HUES48 (cell line): ENCODE data around the gene BBS4.

ENCODE experiments used
- H3K27ac ChIP-seq: one replicate; pipeline ENCODE4 v1.7.0; 2013; ENCODE audit warnings: low read depth, low read length, inconsistent platforms
- H3K27me3 ChIP-seq: 2 replicates; pipeline ENCODE4 v1.6.1; 2013; ENCODE audit warnings: mild to moderate bottlenecking, low read length; ENCODE audit not compliant: control insufficient read depth, insufficient read depth
- H3K36me3 ChIP-seq: 2 replicates; pipeline ENCODE4 v1.6.1; 2013; ENCODE audit warnings: low read length; ENCODE audit not compliant: control insufficient read depth, insufficient read depth
- H3K4me1 ChIP-seq: 2 replicates; pipeline ENCODE4 v1.6.1; 2013; ENCODE audit warnings: mild to moderate bottlenecking, low read length; ENCODE audit not compliant: control insufficient read depth, insufficient read depth
- H3K4me3 ChIP-seq: 2 replicates; pipeline ENCODE4 v1.5.1; 2013; ENCODE audit warnings: mild to moderate bottlenecking, low read depth, low read length
- H3K9ac ChIP-seq: 2 replicates; pipeline ENCODE4 v1.6.1; 2013; ENCODE audit warnings: mild to moderate bottlenecking, low read depth, low read length, moderate library complexity
- H3K9me3 ChIP-seq: 2 replicates; pipeline ENCODE4 v1.6.1; 2013; ENCODE audit warnings: low read length; ENCODE audit not compliant: control insufficient read depth, insufficient read depth

BBS4 gene

GRCh38 chr15:72766025-72766424, 80.0 kb downstream of the BBS4 start:
- H3K4me3 ChIP-seq: no peak overlapping the region
- H3K4me1 ChIP-seq: no peaks in the 10 kb centered on the region
- no peak overlapping the region for H3K27ac ChIP-seq
- H3K36me3 ChIP-seq: peaks cover 82% of the 10 kb centered on the region
- H3K9me3 ChIP-seq: peaks cover 17% of the 10 kb centered on the region
- H3K9ac ChIP-seq: no peak overlapping the region
- no peaks in the 10 kb centered on the region for H3K27me3 ChIP-seq

- Histone ChIP-seq H3K27ac (no peak overlapping the region), H3K27me3 (no peaks in the 10 kb centered on the region), H3K9me3 (peaks cover 17% of the 10 kb centered on the region), H3K4me1 (no peaks in the 10 kb centered on the region), H3K9ac (no peak overlapping the region), H3K4me3 (no peak overlapping the region), H3K36me3 (peaks cover 83% of the 10 kb centered on the region)
Observed at GRCh38 chr15:72766780-72767179, 80.8 kb downstream of the BBS4 start.

- Histone ChIP-seq H3K9ac (no peak overlapping the region), H3K9me3 (peaks cover 17% of the 10 kb centered on the region), H3K36me3 (peaks cover 85% of the 10 kb centered on the region), H3K4me3 (no peak overlapping the region), H3K27ac (peak overlapping the region; percentile 42), H3K27me3 (no peaks in the 10 kb centered on the region), H3K4me1 (no peaks in the 10 kb centered on the region)
Observed at GRCh38 chr15:72770673-72771328, 84.8 kb downstream of the BBS4 start.

DNA sequence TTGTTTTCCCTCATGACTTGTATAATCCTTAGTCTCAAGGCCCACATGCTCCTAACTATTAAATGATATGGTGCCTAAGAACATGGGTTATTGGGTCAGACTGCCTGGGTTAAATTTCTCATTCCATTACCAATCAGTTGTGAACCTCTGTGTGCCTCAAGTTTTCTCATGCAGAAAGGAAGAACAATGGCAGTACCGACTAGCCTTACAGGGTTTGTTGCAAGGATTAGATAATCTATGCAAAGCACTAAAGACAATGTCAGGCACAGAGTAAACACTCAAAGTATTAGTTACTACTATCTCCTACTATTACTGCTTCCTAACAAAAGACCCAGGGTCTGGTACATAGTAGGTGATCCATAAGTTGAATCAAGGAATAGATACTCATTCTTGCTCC, 85.3 kb downstream of the BBS4 start:
- no peak overlapping the region for H3K4me3 ChIP-seq
- H3K9ac ChIP-seq: no peak overlapping the region
- peak overlapping the region; percentile 42 for H3K27ac ChIP-seq
- H3K27me3 ChIP-seq: no peaks in the 10 kb centered on the region
- peaks cover 79% of the 10 kb centered on the region for H3K36me3 ChIP-seq
- peaks cover 16% of the 10 kb centered on the region for H3K9me3 ChIP-seq
- no peaks in the 10 kb centered on the region for H3K4me1 ChIP-seq

- H3K36me3 ChIP-seq: peaks cover 52% of the 10 kb centered on the region
- H3K9ac ChIP-seq: no peak overlapping the region
- no peaks in the 10 kb centered on the region for H3K9me3 ChIP-seq
- H3K27ac ChIP-seq: no peak overlapping the region
- H3K27me3 ChIP-seq: no peaks in the 10 kb centered on the region
- no peak overlapping the region for H3K4me3 ChIP-seq
- H3K4me1 ChIP-seq: no peaks in the 10 kb centered on the region; the same call in 1 of the 2 replicates
Observed at GRCh38 chr15:72774696-72775383, 88.8 kb downstream of the BBS4 start.

GRCh38 chr15:72778796-72779195, 92.8 kb downstream of the BBS4 start:
- no peak overlapping the region for H3K4me3 ChIP-seq

DNA sequence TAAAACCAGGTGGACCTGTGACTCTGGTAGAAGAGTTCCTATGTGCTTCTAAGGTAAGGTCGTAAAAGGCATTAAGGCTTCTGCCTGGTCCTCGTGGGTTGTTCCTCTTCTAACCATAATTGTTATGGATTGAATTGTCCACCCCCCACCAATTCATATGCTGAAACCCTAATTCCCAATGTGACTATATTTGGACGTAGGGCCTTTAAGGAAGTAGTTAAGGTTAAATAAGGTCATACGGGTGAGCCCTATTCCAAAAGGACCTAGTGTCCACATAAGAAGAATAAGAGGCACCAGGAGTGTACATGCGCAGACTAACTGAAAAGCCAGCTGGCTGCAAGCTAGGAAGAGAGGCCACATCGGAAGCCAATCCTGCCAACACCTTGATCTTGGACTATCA, 95.6 kb downstream of the BBS4 start:
- H3K4me3 ChIP-seq: peak overlapping the region; percentile 91
- peaks cover 12% of the 10 kb centered on the region; the same call in 1 of the 2 replicates for H3K4me1 ChIP-seq
- H3K27ac ChIP-seq: no peak overlapping the region
- no peaks in the 10 kb centered on the region for H3K9me3 ChIP-seq
- no peak overlapping the region for H3K9ac ChIP-seq
- peaks cover 5% of the 10 kb centered on the region; the same call in 1 of the 2 replicates for H3K36me3 ChIP-seq
- H3K27me3 ChIP-seq: no peaks in the 10 kb centered on the region

More at GRCh38 chr15:72778796-72779195, 92.8 kb downstream of the BBS4 start:
- Histone ChIP-seq H3K4me1 (peaks cover 12% of the 10 kb centered on the region; the same call in 1 of the 2 replicates), H3K36me3 (peaks cover 21% of the 10 kb centered on the region), H3K9me3 (no peaks in the 10 kb centered on the region), H3K27ac (no peak overlapping the region), H3K9ac (no peak overlapping the region), H3K27me3 (no peaks in the 10 kb centered on the region)

GRCh38 chr15:72782274-72783003, 96.4 kb downstream of the BBS4 start:
- peak overlapping the region; percentile 78 for H3K9ac ChIP-seq
- no peak overlapping the region for H3K27ac ChIP-seq
- peak overlapping the region; percentile 91 for H3K4me3 ChIP-seq
- H3K27me3 ChIP-seq: no peaks in the 10 kb centered on the region
- peaks cover 12% of the 10 kb centered on the region; the same call in 1 of the 2 replicates for H3K4me1 ChIP-seq
- H3K36me3 ChIP-seq: no peaks in the 10 kb centered on the region
- H3K9me3 ChIP-seq: no peaks in the 10 kb centered on the region

DNA sequence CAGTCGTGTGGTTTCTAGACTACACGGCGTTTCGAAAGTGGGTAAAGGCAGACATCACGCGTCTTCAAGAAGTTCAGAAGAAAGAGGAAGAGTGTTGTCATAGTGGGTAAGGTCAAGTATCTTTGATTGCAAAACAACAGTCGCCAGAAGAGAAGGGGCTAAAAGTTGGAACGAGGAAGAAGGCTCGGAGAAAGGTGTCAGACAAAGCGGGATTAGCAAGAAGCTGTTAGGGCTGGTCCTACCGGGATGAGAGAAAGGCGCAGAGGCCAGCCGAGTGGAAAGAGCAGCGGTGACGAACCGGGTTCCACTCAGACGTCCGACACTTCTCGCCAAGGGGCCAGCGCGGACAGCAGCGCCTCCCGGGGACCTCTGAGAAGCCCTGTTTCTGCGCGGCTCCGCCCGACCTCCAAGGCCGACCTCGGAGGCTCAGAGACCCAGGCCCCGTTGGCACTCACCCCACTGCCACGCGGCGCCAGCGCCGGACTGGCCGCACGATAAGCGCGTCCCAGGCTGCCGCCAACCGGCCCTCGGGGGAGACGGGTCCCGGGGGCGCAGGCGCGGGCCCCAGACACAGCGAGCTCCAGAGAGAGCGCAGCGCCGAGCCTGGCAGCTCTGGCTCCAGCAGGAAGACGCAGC, 97.1 kb downstream of the BBS4 start:
- Histone ChIP-seq H3K36me3 (no peaks in the 10 kb centered on the region), H3K4me1 (peaks cover 12% of the 10 kb centered on the region; the same call in 1 of the 2 replicates), H3K4me3 (peak overlapping the region; percentile 91), H3K27ac (peak overlapping the region; percentile 76), H3K9me3 (no peaks in the 10 kb centered on the region), H3K9ac (peak overlapping the region; percentile 78), H3K27me3 (no peaks in the 10 kb centered on the region)

- no peaks in the 10 kb centered on the region for H3K36me3 ChIP-seq
- H3K27ac ChIP-seq: peak within 1 kb of the TSS; percentile 76
- peak within 1 kb of the TSS; percentile 91 for H3K4me3 ChIP-seq
- no peaks in the 10 kb centered on the region for H3K9me3 ChIP-seq
- H3K4me1 ChIP-seq: peaks cover 12% of the 10 kb centered on the region; the same call in 1 of the 2 replicates
- H3K9ac ChIP-seq: peak within 1 kb of the TSS; percentile 78
- no peaks in the 10 kb centered on the region for H3K27me3 ChIP-seq
Observed at GRCh38 chr15:72783640-72784455, 97.8 kb downstream of the BBS4 start, which contains the start of gene ADPGK. Gene ADPGK (minus strand): TSS chr15:72783758. CDS start chr15:72783691, 67 bp downstream.
